Stimulated activated CD8-positive, alpha-beta memory T cell treated with anti-CD3 and anti-CD28 coated beads, Interleukin-7, amount 100 ng/mL, for 24 hours (primary cell): ENCODE results near the gene RNF151.
A peak's percentile ranks its signal among the peaks of the same experiment; 100 is the strongest.
"Not testable (repeated sequence)": the region's sequence is repeated elsewhere in the genome, so short reads cannot be mapped to it uniquely, and the experiment has no call there.

Experiments
- DNase-seq: peaks from one replicate; pipeline ENCODE4 v3.0.0-alpha.2; 2020; ENCODE audit warnings: low read depth

The RNF151 gene, protein sequence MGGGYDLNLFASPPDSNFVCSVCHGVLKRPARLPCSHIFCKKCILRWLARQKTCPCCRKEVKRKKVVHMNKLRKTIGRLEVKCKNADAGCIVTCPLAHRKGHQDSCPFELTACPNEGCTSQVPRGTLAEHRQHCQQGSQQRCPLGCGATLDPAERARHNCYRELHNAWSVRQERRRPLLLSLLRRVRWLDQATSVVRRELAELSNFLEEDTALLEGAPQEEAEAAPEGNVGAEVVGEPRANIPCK

GRCh38 chr16:1966460-1966859 is at the start of gene RNF151:
Gene RNF151 (plus strand): TSS chr16:1966856. CDS start chr16:1966882, 26 bp downstream.
- DNase-seq = no peak

- DNase-seq = no peak
Measured at GRCh38 chr16:1917056-1917664, 49.5 kb upstream of the RNF151 start.

- DNase-seq = no peak
Measured at GRCh38 chr16:1917665-1918350, 48.8 kb upstream of the RNF151 start.

DNA sequence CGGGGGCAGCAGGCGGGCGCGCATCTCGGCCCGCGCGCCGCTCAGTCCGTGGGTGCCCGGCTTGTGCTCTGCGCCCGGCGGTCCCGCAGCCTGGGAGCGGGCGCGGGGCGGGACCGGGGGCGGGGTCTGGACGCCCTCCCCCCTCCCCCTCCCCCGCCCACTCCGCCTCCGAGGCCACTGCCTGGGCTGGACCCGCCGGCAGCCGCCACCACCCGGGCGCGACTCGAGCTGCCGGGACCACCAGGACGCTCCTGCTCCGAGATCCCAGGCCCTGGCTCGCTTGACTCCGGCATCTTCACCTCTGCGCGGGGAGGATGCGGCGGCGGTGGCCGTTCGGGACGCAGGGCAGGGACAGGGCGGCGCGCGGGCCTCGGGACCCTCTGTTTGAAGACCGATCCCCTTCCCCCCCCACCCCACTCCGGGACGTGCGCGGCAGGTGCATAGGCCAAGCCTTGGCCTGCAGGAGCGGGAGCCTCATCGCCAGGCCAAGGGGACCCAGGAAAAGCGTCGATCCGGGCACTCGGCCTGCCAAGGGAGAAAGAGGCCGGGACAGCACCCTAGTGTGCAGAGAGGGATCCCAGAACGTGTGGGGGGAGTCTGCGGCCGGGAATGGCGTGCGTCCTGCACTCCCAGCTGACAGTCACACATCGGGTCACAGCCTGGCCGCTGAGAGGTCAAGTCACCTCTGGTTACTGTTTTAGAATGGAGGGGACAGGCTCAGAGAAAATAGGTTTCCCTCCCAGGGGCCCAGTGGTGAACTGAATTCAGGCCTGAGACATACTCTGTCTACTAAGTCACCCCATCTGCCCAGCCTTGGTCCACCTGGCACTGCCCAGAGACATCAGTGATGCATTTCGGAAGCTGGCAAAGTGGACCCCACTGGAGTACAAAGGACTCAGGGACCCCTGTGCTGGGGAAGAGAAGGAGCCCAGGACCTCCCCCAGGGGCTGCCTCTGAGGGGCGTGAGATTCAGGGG is 48.0 kb upstream of the RNF151 start, which contains the start of gene HS3ST6:
Gene HS3ST6 (minus strand): TSS at position 65 of the 976 bp plus-strand sequence. CDS start 92 bp downstream, outside the sequence.
- DNase-seq = no peak

- no peak for DNase-seq
Measured at GRCh38 chr16:1919327-1919998, 47.2 kb upstream of the RNF151 start.

DNA sequence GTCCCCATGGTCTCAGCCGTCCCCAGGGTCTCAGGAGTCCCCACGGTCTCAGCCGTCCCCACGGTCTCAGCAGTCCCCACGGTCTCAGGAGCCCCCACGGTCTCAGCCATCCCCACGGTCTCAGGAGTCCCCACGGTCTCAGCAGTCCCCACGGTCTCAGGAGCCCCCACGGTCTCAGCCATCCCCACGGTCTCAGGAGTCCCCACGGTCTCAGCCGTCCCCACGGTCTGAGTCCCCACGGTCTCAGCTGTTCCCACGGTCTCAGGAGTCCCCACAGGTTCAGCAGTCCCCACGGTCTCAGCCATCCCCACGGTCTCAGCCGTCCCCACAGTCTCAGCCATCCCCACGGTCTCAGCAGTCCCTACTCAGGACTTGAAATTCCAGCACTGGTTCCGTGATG is 46.5 kb upstream of the RNF151 start:
- not testable (repeated sequence) for DNase-seq

GRCh38 chr16:1920727-1921171 is 45.9 kb upstream of the RNF151 start:
- no peak for DNase-seq

DNA sequence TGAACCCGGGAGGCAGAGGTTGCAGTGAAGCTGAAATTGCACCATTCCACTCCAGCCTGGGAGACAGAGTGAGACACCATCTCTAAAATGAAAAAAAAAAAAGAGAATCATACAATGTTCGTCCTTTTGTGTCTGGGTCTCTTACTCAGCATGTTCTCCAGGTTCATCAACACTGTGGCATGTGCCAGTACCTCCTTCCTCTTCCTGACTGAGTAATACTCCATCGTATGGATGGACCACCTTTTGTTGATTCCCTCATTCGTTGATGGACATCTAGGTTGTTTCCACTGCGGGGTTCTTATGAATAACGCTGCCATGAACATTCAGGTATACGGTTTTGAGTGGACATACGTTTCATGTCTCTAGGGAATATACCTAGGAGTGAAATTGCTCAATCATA is 44.3 kb upstream of the RNF151 start:
- no peak for DNase-seq

- no peak for DNase-seq
Measured at GRCh38 chr16:1923299-1924034, 43.2 kb upstream of the RNF151 start.

- DNase-seq = no peak
Measured at GRCh38 chr16:1924095-1924494, 42.6 kb upstream of the RNF151 start.

GRCh38 chr16:1926271-1926670 is 40.4 kb upstream of the RNF151 start:
- no peak for DNase-seq

GRCh38 chr16:1929105-1929504 is 37.6 kb upstream of the RNF151 start:
- DNase-seq = no peak

GRCh38 chr16:1929578-1930337 is 36.9 kb upstream of the RNF151 start:
- peak; percentile 88 for DNase-seq

- no peak for DNase-seq
Measured at GRCh38 chr16:1930338-1930720, 36.3 kb upstream of the RNF151 start.

- DNase-seq = no peak
Measured at GRCh38 chr16:1932050-1933028, 34.3 kb upstream of the RNF151 start.

- DNase-seq = no peak
Measured at GRCh38 chr16:1933097-1933661, 33.5 kb upstream of the RNF151 start.

- DNase-seq = no peak
Measured at GRCh38 chr16:1936945-1937479, 29.6 kb upstream of the RNF151 start.

DNA sequence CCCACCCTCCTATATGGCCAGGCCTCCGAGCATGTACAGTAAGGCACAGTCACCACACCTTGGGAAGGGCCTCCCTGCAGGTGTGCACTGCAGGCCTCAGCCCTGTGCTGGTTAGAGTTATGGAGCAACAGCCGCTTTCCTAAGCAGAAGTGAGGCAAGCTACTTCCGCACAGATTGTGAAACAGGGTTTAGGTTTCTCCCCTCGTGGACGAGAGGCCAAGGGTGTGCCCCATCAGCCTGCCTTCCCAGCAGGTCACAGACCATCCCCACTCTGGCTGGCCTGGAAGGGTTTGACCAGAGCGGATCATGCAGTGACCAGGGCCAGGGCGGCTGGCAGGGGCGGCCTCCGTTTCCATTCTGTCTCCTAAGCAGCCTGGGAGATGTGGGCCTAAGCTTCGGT is 28.3 kb upstream of the RNF151 start:
- no peak for DNase-seq
